T-helper 1 cell treated with Interleukin-12 subunit alpha and Interleukin-12 subunit beta and Interleukin-4 antibody, amounts not matched to agents 30 ng/mL and 1 ng/mL, for 36 hours (primary cell): ENCODE measurements around the gene ADGRG6. TPM values are rescaled to one million over a fixed set of nuclear protein-coding genes. Genes with fewer than 3 reads are reported as not detected.
"Not testable (repeated sequence)": the region's sequence is repeated elsewhere in the genome, so short reads cannot be mapped to it uniquely, and the experiment has no call there.

Experiments
- intact Hi-C: fragments of 100-400 bp; cut with micrococcal nuclease; formaldehyde crosslinking; loops from one replicate; pipeline ENCODE4 v1.15.1; 2024
- total RNA-seq: library from RNA; stranded (reverse); gene quantifications from 2 replicates; pipeline ENCODE4 v1.2.3, GENCODE V29; 2022

Gene ADGRG6
- total RNA-seq, 1 donor from 2014 or later: not detected

GRCh38 chr6:142407685-142408273 is 106.0 kb downstream of the ADGRG6 start:
- intact Hi-C loops: no loop called here

GRCh38 chr6:142408409-142408808 is 106.6 kb downstream of the ADGRG6 start:
- intact Hi-C loops: no loop called here

GRCh38 chr6:142409794-142410193 is 108.0 kb downstream of the ADGRG6 start:
- intact Hi-C loops: no loop called here

GRCh38 chr6:142411145-142411544 is 109.3 kb downstream of the ADGRG6 start:
- intact Hi-C loops: no loop called here

GRCh38 chr6:142412241-142412640 is 110.4 kb downstream of the ADGRG6 start:
- intact Hi-C loops: no loop called here

GRCh38 chr6:142412658-142413057 is 110.9 kb downstream of the ADGRG6 start:
- intact Hi-C loops: no loop called here

GRCh38 chr6:142413111-142413510 is 111.3 kb downstream of the ADGRG6 start:
- intact Hi-C loops: no loop called here

- intact Hi-C loops: no loop called here
Measured at GRCh38 chr6:142414462-142415250, 112.8 kb downstream of the ADGRG6 start.

GRCh38 chr6:142416179-142416578 is 114.4 kb downstream of the ADGRG6 start:
- intact Hi-C loops: no loop called here

- intact Hi-C loops: no loop called here
Measured at GRCh38 chr6:142416686-142417085, 114.9 kb downstream of the ADGRG6 start.

GRCh38 chr6:142417331-142417750 is 115.5 kb downstream of the ADGRG6 start:
- intact Hi-C loops: no loop called here

GRCh38 chr6:142419071-142419470 is 117.3 kb downstream of the ADGRG6 start:
- intact Hi-C loops: no loop called here

- intact Hi-C loops: no loop called here
Measured at GRCh38 chr6:142420802-142421201, 119.0 kb downstream of the ADGRG6 start.

- intact Hi-C loops: no loop called here
Measured at GRCh38 chr6:142421285-142422117, 119.7 kb downstream of the ADGRG6 start.

GRCh38 chr6:142426444-142427132 is 124.8 kb downstream of the ADGRG6 start:
- intact Hi-C loops: not testable (repeated sequence)

- intact Hi-C loops: not testable (repeated sequence)
Measured at GRCh38 chr6:142428468-142428867, 126.7 kb downstream of the ADGRG6 start.

- intact Hi-C loops: no loop called here
Measured at GRCh38 chr6:142429195-142429594, 127.4 kb downstream of the ADGRG6 start.

- intact Hi-C loops: no loop called here
Measured at GRCh38 chr6:142433419-142433818, 131.6 kb downstream of the ADGRG6 start.

- intact Hi-C loops: no loop called here
Measured at GRCh38 chr6:142438898-142439297, 137.1 kb downstream of the ADGRG6 start.

- intact Hi-C loops: no loop called here
Measured at GRCh38 chr6:142440600-142441293, 138.9 kb downstream of the ADGRG6 start.

- intact Hi-C loops: no loop called here
Measured at GRCh38 chr6:142441716-142442115, 139.9 kb downstream of the ADGRG6 start.
